ENCODE results near the gene CREM. TPM values are rescaled to one million over a fixed set of nuclear protein-coding genes. Genes with fewer than 3 reads are reported as not detected.

CREM gene
- total RNA-seq, 1 experiment from 2014 or later: 20.0 TPM

DNA sequence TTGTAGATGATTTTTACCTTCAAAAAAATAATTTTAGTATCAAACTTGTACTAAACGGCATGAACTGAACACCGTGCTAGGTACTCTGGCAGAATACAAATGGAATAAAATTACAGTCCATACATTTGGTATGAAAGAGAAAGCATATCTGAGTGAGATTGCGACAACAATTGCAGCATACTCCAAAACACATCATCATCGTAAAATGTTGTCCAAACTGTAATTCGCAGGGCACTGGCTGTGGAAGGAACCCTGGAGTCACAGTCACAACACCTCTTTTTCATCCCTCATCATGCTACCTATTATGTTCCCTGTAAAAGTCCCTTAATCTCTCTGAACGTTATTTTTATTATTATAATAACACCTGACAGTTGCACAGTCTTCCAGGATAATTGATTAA lies 13.5 kb downstream of the CREM start:
- Mint-ChIP-seq H3K36me3 (ENCODE audit: insufficient read depth in 1 of 3, low read depth in 3 of 3) (no peaks in the 10 kb centered on the region), H3K27ac (no peak overlapping the region), H3K27me3 (ENCODE audit: low read depth) (no peaks in the 10 kb centered on the region), H3K4me1 (peaks cover 0 to 12% of the 10 kb centered on the region in 2 experiments; a peak in 2 of 4 replicates), H3K4me3 (no peak overlapping the region), H3K9me3 (no peaks in the 10 kb centered on the region)
- H2BK20ac ChIP-seq (ENCODE audit: low read depth, low read length, poor library complexity, severe bottlenecking): no peak overlapping the region
- no peaks in the 10 kb centered on the region for H3K9me3 ChIP-seq (ENCODE audit: control insufficient read depth, low read depth, low read length)
- no peak overlapping the region for H4K8ac ChIP-seq (replicated peaks; ENCODE audit: insufficient read length, low read depth, low read length)
- H2BK12ac ChIP-seq (ENCODE audit: insufficient read length, low read depth, low read length): no peak overlapping the region
- no peak overlapping the region for H2BK5ac ChIP-seq (ENCODE audit: insufficient read length, low read length)
- H3T11ph ChIP-seq (ENCODE audit: low read length): no peak overlapping the region
- no peak for TF ChIP-seq CTCF (conservative IDR thresholded peaks at IDR 0.05)
- DNase-seq: no peak
- 0 out of 2 replicates have a peak, but pooled peaks cover 3% of the 10 kb centered on the region for H3K79me2 ChIP-seq (ENCODE audit: insufficient read depth, low read length)
- no peak overlapping the region for H3K4me2 ChIP-seq (ENCODE audit: insufficient read depth, insufficient read length, low read length)
- no peak overlapping the region for H3K23ac ChIP-seq (ENCODE audit: insufficient read length, low read depth, low read length)
- H2BK120ac ChIP-seq (ENCODE audit: low read depth, low read length, poor library complexity, severe bottlenecking): no peak overlapping the region
- H2AK5ac ChIP-seq (ENCODE audit: insufficient read length, low read length): no peak overlapping the region
- H3K9ac ChIP-seq (ENCODE audit: extremely low read depth, insufficient read length, low read length): no peak overlapping the region
- H3K4ac ChIP-seq (ENCODE audit: low read depth, low read length): no peak overlapping the region
- no peak overlapping the region for H2BK15ac ChIP-seq (ENCODE audit: low read depth, low read length)
- no peaks in the 10 kb centered on the region for H4K20me1 ChIP-seq (ENCODE audit: control insufficient read depth, insufficient read depth, insufficient read length)
- H3K18ac ChIP-seq (ENCODE audit: insufficient read length, low read depth, low read length): no peak overlapping the region
- no peaks in the 10 kb centered on the region for H3K4me1 ChIP-seq (ENCODE audit: insufficient read depth, low read length)
- H3K14ac ChIP-seq (ENCODE audit: insufficient read depth, low read length): no peak overlapping the region
- no peak overlapping the region for H4K91ac ChIP-seq (ENCODE audit: insufficient read length, low read depth, low read length)
- no peaks in the 10 kb centered on the region for H3K27me3 ChIP-seq (ENCODE audit: insufficient read depth, low read length)
- no peak overlapping the region for H3K56ac ChIP-seq (ENCODE audit: insufficient read length, low read depth, low read length)
- no CpG with 5 or more reads among the region's 6 CpGs for WGBS (ENCODE audit: extremely low coverage, insufficient read length, low lambda C conversion rate)
- no peaks in the 10 kb centered on the region for H3K79me1 ChIP-seq (ENCODE audit: insufficient read depth, low read depth, low read length, poor library complexity, severe bottlenecking)
- no peak overlapping the region for H2AFZ ChIP-seq (ENCODE audit: low read length)
- H4K5ac ChIP-seq (ENCODE audit: insufficient read length, low read depth, low read length): no peak overlapping the region
- no peak overlapping the region for H3K27ac ChIP-seq (ENCODE audit: insufficient read length, low read depth, low read length)
- no peaks in the 10 kb centered on the region for H3K23me2 ChIP-seq (ENCODE audit: insufficient read length, low read depth, low read length, poor library complexity, severe bottlenecking)
